HepG2 (cell line): ENCODE data around the gene DOLK. TPM values are rescaled to one million over a fixed set of nuclear protein-coding genes. Genes with fewer than 3 reads are reported as not detected.

Experiments used
- CBFB ChIP-seq: sonication (generic); formaldehyde crosslinking; IDR thresholded peaks from 2 replicates; pipeline ENCODE4 v1.4.0; 2020; ENCODE audit warnings: missing genetic modification reagents
- CCAR2 ChIP-seq: fragments of 200-400 bp; formaldehyde crosslinking; optimal IDR thresholded peaks from 2 replicates; pipeline ENCODE3; 2018; ENCODE audit warnings: low read depth, mild to moderate bottlenecking, low read length, moderate library complexity
- CEBPG ChIP-seq: IDR thresholded peaks from 2 replicates; pipeline ENCODE4 v1.6.1; 2016
- HNF4A ChIP-seq: sonication (generic); formaldehyde crosslinking; IDR thresholded peaks from 2 replicates; pipeline ENCODE4 v1.4.0; 2020; ENCODE audit warnings: missing genetic modification reagents
- MAFK ChIP-seq, 2 experiments: IDR thresholded peaks in 1 of 2; conservative IDR thresholded peaks in 1 of 2; 2 replicates each; pipeline ENCODE4 v1.6.1; 2011; ENCODE audit warnings: improper control_type of control experiment in 2 of 2, low read length in 2 of 2
- PCBP1 ChIP-seq: fragments of 200-400 bp; formaldehyde crosslinking; IDR thresholded peaks from 2 replicates; pipeline ENCODE4 v1.6.1; 2017; ENCODE audit warnings: mild to moderate bottlenecking, low read depth, low read length, borderline replicate concordance
- SMAD9 ChIP-seq: sonication (generic); formaldehyde crosslinking; IDR thresholded peaks from 2 replicates; pipeline ENCODE4 v1.5.1; 2020; ENCODE audit warnings: mild to moderate bottlenecking, missing genetic modification reagents
- ZNF136 ChIP-seq: sonication (generic); formaldehyde crosslinking; IDR thresholded peaks from 2 replicates; pipeline ENCODE4 v1.8.1; 2022; ENCODE audit warnings: low read depth, mild to moderate bottlenecking, moderate library complexity, missing genetic modification reagents
- ZNF160 ChIP-seq: sonication (generic); formaldehyde crosslinking; IDR thresholded peaks from 2 replicates; pipeline ENCODE4 v1.8.0; 2022; ENCODE audit warnings: mild to moderate bottlenecking, inconsistent platforms, missing genetic modification reagents
- ZNF430 ChIP-seq: sonication (generic); formaldehyde crosslinking; IDR thresholded peaks from 2 replicates; pipeline ENCODE4 v1.9.0; 2021; ENCODE audit warnings: mild to moderate bottlenecking, missing genetic modification reagents
- ZNF547 ChIP-seq: sonication (generic); formaldehyde crosslinking; IDR thresholded peaks from 2 replicates; pipeline ENCODE4 v1.5.1; 2020; ENCODE audit warnings: mild to moderate bottlenecking, missing genetic modification reagents
- ZNF563 ChIP-seq: sonication (generic); formaldehyde crosslinking; IDR thresholded peaks from 2 replicates; pipeline ENCODE4 v1.8.0; 2022; ENCODE audit warnings: mild to moderate bottlenecking, moderate library complexity, missing genetic modification reagents
- ZNF644 ChIP-seq: IDR thresholded peaks from 2 replicates; pipeline ENCODE4 v1.6.1; 2016; ENCODE audit warnings: low read depth
- ZNF878 ChIP-seq: sonication (generic); formaldehyde crosslinking; IDR thresholded peaks from 2 replicates; pipeline ENCODE4 v1.8.1; 2023; ENCODE audit warnings: mild to moderate bottlenecking, missing genetic modification reagents, moderate library complexity
- polyA plus RNA-seq, 8 experiments: library from polyadenylated mRNA; depleted of rRNA in 3 of 8; stranded (reverse) in 7 of 8; unstranded in 1 of 8; fragments of >200 nt; fragmentation: Illumina TruSeq in 4 of 8; extraction: Trizol in 4 of 8; gene quantifications; 2 replicates each; pipeline versions ENCODE4 v1.2.1 to v1.2.3, GENCODE V29; 2011 to 2016; ENCODE audit warnings: low read depth in 4 of 8, missing spikeins in 1 of 8, mixed read lengths in 1 of 8; ENCODE audit not compliant: insufficient read depth in 1 of 8
- total RNA-seq, 5 experiments: library from RNA; depleted of rRNA; stranded (reverse); fragments of >200 nt; fragmentation: Illumina TruSeq; extraction: Trizol; gene quantifications; 2 replicates each; pipeline ENCODE4 v1.2.3, GENCODE V29; 2016; ENCODE audit warnings: low read depth in 1 of 5
- TF ChIP-seq, protein P1 (sequence below): sonication (generic); formaldehyde crosslinking; IDR thresholded peaks from 2 replicates; pipeline ENCODE4 v1.4.0; 2020; ENCODE audit warnings: mild to moderate bottlenecking, missing genetic modification reagents
- TF ChIP-seq, protein P2 (sequence below): sonication (generic); formaldehyde crosslinking; IDR thresholded peaks from 2 replicates; pipeline ENCODE4 v1.4.0; 2020; ENCODE audit warnings: missing genetic modification reagents
- TF ChIP-seq, protein P3 (sequence below): sonication (generic); formaldehyde crosslinking; IDR thresholded peaks from 2 replicates; pipeline ENCODE4 v1.4.0; 2020; ENCODE audit warnings: missing genetic modification reagents; ENCODE audit errors: not compliant biosample characterization
- TF ChIP-seq, protein P4 (sequence below): sonication (generic); formaldehyde crosslinking; IDR thresholded peaks from 2 replicates; pipeline ENCODE4 v1.4.0; 2020; ENCODE audit warnings: missing genetic modification reagents, mild to moderate bottlenecking, borderline replicate concordance

DOLK gene
- total and polyA plus RNA-seq, 2 of the 13 experiments (the other 11 are each of a cell fraction or from before 2014, with no cell fraction given), result 15.4 to 18.7 TPM

DNA sequence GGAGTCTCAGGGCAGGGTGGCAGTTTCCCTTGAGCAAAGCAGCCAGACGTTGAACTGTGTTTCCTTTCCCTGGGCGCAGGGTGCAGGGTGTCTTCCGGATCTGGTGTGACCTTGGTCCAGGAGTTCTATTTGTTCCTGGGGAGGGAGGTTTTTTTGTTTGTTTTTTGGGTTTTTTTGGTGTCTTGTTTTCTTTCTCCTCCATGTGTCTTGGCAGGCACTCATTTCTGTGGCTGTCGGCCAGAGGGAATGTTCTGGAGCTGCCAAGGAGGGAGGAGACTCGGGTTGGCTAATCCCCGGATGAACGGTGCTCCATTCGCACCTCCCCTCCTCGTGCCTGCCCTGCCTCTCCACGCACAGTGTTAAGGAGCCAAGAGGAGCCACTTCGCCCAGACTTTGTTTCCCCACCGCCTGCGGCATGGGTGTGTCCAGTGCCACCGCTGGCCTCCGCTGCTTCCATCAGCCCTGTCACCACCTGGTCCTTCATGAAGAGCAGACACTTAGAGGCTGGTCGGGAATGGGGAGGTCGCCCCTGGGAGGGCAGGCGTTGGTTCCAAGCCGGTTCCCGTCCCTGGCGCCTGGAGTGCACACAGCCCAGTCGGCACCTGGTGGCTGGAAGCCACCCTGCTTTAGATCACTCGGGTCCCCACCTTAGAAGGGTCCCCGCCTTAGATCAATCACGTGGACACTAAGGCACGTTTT lies 30.1 kb downstream of the DOLK start (continued):
- TF ChIP-seq, protein P1, sequence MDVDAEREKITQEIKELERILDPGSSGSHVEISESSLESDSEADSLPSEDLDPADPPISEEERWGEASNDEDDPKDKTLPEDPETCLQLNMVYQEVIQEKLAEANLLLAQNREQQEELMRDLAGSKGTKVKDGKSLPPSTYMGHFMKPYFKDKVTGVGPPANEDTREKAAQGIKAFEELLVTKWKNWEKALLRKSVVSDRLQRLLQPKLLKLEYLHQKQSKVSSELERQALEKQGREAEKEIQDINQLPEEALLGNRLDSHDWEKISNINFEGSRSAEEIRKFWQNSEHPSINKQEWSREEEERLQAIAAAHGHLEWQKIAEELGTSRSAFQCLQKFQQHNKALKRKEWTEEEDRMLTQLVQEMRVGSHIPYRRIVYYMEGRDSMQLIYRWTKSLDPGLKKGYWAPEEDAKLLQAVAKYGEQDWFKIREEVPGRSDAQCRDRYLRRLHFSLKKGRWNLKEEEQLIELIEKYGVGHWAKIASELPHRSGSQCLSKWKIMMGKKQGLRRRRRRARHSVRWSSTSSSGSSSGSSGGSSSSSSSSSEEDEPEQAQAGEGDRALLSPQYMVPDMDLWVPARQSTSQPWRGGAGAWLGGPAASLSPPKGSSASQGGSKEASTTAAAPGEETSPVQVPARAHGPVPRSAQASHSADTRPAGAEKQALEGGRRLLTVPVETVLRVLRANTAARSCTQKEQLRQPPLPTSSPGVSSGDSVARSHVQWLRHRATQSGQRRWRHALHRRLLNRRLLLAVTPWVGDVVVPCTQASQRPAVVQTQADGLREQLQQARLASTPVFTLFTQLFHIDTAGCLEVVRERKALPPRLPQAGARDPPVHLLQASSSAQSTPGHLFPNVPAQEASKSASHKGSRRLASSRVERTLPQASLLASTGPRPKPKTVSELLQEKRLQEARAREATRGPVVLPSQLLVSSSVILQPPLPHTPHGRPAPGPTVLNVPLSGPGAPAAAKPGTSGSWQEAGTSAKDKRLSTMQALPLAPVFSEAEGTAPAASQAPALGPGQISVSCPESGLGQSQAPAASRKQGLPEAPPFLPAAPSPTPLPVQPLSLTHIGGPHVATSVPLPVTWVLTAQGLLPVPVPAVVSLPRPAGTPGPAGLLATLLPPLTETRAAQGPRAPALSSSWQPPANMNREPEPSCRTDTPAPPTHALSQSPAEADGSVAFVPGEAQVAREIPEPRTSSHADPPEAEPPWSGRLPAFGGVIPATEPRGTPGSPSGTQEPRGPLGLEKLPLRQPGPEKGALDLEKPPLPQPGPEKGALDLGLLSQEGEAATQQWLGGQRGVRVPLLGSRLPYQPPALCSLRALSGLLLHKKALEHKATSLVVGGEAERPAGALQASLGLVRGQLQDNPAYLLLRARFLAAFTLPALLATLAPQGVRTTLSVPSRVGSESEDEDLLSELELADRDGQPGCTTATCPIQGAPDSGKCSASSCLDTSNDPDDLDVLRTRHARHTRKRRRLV (CRISPR knock-in tag), result no peak
- TF ChIP-seq, protein P2, sequence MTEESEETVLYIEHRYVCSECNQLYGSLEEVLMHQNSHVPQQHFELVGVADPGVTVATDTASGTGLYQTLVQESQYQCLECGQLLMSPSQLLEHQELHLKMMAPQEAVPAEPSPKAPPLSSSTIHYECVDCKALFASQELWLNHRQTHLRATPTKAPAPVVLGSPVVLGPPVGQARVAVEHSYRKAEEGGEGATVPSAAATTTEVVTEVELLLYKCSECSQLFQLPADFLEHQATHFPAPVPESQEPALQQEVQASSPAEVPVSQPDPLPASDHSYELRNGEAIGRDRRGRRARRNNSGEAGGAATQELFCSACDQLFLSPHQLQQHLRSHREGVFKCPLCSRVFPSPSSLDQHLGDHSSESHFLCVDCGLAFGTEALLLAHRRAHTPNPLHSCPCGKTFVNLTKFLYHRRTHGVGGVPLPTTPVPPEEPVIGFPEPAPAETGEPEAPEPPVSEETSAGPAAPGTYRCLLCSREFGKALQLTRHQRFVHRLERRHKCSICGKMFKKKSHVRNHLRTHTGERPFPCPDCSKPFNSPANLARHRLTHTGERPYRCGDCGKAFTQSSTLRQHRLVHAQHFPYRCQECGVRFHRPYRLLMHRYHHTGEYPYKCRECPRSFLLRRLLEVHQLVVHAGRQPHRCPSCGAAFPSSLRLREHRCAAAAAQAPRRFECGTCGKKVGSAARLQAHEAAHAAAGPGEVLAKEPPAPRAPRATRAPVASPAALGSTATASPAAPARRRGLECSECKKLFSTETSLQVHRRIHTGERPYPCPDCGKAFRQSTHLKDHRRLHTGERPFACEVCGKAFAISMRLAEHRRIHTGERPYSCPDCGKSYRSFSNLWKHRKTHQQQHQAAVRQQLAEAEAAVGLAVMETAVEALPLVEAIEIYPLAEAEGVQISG (CRISPR knock-in tag), result peak; percentile 46
- TF ChIP-seq CBFB (CRISPR knock-in tag) (no peak), HNF4A (CRISPR knock-in tag) (peak; percentile 75), ZNF563 (CRISPR knock-in tag) (peak; percentile 27; the same call in 1 of the 2 replicates), SMAD9 (CRISPR knock-in tag) (no peak), ZNF644 (CRISPR knock-in tag) (no peak), MAFK (conservative IDR thresholded peaks at IDR 0.05 in 1 of 2, IDR thresholded peaks at IDR 0.05 in 1 of 2; ENCODE audit: low read length in 2 of 2) (no peak), ZNF136 (peak; percentile 38; the same call in 1 of the 2 replicates), ZNF160 (CRISPR knock-in tag) (no peak), CEBPG (CRISPR knock-in tag) (peak; percentile 62), ZNF878 (CRISPR knock-in tag) (0 out of 2 replicates have a peak, but pooled peaks have one; percentile 43), PCBP1 (no peak), CCAR2 (no peak), ZNF430 (no peak), ZNF547 (CRISPR knock-in tag) (no peak)
- TF ChIP-seq, protein P3, sequence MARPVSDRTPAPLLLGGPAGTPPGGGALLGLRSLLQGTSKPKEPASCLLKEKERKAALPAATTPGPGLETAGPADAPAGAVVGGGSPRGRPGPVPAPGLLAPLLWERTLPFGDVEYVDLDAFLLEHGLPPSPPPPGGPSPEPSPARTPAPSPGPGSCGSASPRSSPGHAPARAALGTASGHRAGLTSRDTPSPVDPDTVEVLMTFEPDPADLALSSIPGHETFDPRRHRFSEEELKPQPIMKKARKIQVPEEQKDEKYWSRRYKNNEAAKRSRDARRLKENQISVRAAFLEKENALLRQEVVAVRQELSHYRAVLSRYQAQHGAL (CRISPR knock-in tag), result no peak
- TF ChIP-seq, protein P4, sequence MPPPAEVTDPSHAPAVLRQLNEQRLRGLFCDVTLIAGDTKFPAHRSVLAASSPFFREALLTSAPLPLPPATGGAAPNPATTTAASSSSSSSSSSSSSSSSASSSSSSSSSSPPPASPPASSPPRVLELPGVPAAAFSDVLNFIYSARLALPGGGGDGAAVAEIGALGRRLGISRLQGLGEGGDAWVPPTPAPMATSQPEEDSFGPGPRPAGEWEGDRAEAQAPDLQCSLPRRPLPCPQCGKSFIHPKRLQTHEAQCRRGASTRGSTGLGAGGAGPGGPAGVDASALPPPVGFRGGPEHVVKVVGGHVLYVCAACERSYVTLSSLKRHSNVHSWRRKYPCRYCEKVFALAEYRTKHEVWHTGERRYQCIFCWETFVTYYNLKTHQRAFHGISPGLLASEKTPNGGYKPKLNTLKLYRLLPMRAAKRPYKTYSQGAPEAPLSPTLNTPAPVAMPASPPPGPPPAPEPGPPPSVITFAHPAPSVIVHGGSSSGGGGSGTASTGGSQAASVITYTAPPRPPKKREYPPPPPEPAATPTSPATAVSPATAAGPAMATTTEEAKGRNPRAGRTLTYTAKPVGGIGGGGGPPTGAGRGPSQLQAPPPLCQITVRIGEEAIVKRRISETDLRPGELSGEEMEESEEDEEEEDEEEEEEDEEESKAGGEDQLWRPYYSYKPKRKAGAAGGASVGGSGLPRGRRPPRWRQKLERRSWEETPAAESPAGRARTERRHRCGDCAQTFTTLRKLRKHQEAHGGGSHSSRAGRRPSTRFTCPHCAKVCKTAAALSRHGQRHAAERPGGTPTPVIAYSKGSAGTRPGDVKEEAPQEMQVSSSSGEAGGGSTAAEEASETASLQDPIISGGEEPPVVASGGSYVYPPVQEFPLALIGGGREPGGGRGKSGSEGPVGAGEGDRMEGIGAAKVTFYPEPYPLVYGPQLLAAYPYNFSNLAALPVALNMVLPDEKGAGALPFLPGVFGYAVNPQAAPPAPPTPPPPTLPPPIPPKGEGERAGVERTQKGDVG (CRISPR knock-in tag), result peak; percentile 93; the same call in 1 of the 2 replicates
